ENCODE measurements around the gene PRKCZ.

Gene PRKCZ

DNA sequence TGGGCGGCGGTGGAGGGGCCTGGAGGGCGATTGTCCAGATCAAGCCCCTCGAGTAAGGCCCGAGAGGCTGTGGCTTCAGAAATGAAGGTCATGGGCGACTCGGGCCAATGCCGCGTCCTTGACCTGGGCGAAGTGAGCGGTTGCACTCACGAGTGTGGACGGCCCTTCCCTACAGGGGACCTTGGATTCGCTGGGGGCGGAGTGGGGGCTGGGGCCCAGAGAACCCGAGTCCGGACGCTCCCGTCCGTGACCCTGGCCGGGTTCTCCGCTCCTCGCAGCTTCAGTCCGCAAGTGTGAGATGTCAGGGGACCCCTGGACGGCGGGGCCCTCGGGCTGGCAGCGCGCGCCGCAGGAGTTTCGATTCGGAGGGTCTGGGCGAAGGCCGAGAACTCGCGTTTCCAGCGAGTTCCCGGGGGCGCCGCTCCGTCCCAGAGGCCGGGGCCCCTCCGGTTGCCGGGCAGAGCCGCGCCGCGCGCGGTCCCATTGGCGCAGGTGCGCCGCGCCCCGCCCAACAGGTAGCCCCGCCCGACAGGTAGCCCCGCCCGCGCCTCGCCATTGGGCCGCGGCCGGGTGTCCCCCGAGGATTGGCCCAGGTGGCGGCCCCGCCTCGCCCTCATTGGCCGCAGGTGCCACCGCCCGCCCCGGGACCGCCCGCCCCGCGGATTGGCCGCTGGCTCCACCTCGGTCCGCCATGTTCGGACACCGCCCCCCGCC, at the start of gene PRKCZ:
PRKCZ (plus strand) TSS at position 694 of the 714 bp plus-strand sequence. CDS start 220 bp downstream, outside the sequence.
- no peak for DNase-seq (ENCODE audit: low read depth)

DNA sequence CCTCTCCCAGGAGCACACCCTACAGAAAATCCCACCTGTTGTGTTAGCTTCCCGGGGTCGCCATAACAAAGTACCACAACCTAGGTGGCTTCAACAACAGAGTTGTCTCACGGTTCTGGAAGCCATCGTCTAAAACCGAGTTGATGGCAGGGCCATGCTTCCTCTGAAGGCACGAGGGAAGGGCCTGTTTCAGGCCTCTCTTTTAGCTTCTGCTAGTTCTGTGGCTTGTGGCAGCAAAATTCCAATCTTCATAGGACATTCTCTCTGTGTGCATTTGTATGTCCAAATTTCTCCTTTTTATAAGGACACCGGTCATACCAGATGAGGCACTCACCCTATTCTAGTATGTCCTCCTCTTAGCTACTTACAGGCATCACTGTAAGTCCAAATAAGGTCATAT, 49.8 kb upstream of the PRKCZ start:
- no peak for DNase-seq (ENCODE audit: low read depth)

DNA sequence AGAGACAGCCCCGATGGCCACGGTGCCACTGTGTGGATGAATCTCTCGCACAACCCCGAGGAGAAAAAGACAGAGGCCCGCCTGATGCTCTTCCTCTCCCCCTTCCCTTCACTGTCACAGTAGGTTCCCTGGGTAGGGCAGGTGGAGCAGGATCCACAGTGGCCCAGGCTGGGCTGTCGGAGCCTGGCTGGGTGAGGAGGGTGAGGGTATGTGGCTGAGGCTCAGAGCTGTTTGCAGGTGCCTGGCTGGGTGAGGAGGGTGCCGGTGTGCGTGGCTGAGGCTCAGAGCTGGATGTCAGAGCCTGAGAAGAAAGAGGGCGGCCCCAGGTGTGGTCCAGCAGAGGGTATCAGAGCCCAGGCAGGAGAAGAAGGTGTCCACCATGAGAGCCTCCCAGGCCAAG, 49.4 kb upstream of the PRKCZ start:
- DNase-seq (ENCODE audit: low read depth), result no peak

DNA sequence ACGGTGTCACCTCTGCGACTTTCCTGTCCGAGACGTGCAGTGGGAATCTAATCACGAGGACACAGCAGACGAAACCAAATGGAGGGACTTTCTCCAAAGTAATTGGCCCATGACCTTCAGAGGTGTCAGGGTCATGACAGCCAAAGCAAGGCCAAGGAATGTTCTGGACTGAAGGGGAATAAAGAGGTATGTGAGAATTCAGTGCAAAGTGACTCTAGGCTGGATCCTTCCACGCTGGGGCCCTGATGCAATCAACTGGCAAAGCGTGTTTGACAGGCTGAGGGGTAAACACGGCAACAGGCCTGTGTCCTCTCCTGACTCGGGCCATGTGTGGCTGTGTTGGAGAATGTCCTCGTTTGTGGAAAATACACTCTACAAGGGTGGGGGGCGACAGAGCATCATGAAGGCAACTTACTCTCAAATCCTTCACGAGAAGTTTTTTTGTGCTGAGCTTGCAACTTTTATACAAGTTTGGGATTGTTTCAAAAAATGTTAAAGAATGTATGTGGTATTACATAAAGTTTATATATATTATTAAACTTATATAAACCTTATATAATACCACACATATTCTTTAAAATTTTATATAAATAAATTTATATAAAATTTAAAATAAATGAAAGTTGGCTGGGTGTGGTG, 48.3 kb upstream of the PRKCZ start:
- no peak for DNase-seq (ENCODE audit: low read depth)

DNA sequence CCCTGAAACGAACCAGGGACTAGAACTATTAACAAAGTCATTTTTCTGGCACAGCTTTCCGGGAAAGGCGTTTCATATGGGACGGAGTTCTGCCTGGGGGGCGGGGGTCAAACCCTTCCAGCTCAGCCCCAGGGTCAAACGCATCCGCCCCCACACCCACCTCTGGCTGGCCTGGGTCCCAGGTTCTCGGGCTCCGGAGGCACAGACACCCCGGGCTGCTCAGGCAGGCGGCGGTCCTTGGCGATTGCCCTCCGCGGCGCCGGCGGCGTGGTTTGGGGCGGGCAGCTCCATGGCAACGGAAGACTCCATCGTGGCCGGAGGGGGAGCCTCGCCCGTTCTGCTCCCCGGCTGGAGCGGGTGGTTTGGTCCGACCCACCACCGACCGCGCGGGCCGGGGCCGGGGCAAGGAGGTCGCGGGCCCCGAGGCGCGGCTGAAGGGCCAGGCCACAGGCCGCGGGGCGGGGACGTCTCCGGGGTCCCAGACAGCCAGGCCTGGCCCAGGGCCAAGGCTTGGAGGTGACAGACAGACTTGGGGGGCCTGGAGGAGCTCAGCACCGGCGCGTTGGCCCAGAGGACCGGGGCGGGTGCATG, 46.6 kb upstream of the PRKCZ start, which contains the start of gene CFAP74:
CFAP74 (minus strand) TSS at position 246 of the 591 bp plus-strand sequence. CDS start 12,830 bp downstream, outside the sequence.
- DNase-seq (ENCODE audit: low read depth), result no peak

DNA sequence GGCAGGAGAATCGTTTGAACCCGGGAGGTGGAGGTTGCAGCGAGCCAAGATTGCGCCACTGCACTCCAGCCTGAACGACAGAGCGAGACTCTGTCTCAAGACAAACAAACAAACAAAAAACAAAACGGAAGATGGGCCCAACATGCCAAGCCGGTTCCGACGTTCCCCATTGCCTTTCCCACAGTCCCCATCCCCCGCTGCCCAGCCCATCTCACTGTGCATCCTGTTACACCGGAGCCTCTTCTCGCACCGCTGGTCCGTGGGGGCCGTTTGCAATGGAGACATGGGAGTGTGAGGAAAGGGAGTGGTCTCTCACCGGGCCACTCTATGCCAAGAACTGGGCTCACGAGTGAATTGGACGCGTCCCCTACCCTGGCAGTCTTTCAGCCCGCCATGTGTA, 45.4 kb upstream of the PRKCZ start:
- no peak for DNase-seq (ENCODE audit: low read depth)

DNA sequence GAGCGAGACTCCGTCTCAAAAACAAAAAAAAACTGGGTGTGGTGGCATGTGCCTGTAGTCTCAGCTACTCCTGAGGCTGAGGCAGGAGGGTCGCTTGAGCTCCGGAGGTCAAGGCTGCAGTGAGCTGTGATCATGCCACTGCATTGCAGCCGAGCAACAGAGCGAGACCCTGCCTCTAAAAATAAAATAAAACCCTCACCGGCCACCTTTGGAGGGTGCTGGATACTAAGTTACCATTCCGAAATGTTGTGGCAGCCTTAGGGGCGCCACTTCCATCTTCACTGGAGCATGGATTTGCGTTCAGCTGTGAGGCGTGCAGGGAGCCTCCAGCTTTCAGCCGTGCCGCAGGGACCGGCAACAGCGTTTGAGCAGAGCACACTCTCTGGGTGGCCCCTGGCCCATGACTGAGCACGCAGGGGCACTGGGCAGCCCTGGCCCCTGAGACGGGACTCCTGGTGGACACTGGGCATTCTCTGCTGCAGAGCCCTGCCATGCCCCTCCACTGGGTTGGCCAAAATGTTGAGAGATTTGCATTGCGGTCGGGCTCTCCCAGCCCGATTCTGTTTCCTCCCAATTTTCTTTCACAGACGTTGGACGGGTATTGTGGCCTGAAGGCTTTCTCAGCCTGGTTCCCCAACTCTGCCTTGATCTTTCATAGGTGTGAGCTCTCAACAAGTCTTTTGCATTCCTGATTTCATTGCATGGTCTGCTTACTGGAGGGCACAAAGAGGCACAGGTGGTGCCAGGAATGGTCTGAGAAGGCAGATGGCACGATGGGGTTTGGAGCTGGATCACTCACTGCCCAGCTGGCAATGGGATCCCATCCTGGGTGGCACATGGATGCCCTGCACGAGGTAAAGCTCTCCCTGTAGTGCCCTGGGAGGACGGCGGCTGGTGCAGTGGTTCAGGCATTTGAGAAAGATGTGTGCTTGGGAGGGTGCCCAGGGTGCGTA, 40.8 kb upstream of the PRKCZ start:
- DNase-seq (ENCODE audit: low read depth), result no peak

DNA sequence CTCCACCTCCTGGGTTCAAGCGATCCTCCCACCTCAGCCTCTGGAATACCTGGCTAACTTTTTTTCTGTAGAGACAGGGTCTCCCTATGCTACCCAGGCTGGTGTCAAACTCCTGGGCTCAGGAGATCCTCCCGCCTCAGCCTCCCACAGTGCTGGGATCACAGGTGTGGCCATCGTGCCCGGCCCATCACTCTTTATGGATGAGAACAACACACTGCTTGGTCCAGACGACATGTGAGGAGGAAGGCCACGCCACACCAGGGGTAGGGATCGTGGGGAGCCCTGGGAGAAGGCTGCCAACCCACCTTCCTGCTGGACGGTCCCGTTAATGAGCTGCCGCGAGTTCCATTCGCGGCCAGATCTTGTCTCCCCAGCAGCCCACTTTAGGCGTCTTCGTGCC, 36.0 kb upstream of the PRKCZ start:
- no peak for DNase-seq (ENCODE audit: low read depth)

DNA sequence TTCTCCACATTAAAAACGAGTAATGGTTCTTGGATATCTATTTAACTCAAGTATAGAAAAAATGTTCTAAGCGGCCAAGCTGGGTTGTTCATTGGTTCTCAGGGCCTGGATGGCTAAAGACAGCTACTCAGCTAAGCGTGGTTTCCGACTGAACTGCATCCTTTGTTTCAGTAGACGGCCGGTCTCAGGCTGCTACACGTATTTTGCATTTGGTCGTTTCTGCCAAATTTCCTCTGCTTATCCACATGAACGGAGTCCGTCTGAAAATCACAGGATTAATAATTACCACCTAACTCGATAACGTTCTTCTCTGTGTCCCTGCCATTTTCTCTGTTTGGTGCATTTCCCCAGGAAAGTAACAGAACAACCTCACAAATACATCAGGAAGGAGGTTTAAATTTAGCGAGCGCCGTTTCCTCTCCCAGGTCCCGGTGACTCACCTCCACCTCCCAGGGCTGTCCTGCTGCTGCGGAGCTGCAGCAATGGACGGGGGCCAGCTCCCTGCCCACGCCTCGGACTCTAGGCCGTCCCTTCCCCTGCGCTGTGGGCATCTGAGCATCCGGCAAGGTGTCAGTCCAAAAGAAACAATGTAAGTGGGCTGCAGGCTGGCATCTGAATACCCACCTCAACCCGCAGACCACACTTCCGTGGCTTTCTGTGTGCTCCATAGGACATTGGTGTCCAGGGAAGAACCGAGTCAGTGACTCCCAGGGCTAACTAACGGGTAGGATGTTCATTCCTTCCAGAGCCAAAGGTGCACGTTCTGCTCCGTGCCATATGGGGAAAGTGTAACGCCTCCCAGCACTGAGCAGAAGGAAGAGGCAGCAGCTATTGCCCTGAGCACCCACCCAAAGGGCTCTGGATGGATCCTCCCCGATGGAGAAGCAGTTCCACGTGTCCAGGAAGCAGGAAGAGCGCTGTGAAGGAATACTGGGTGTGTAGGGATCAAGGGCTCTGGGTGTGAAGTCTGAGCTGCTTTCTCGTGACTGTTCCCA, 35.2 kb upstream of the PRKCZ start:
- no peak for DNase-seq (ENCODE audit: low read depth)

DNA sequence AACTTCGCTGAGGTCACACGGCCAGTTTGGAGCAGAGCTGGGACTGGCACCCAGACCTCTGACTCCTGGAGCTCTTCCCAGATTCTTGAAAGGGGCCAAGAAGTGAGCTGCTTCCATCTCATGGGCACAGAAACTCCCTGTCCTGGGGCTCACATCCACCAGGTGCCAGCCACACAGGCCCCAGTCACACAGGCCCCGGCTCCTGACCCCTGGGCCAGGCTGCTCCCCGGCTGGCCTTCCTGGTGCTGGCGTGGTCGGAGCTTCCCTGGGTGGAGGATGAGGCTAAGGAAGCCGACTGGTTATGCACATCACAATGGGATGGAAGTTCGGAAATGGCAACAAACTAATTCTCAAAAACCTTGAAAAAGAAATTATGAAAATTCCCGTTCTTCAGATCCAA, 34.1 kb upstream of the PRKCZ start:
- DNase-seq (ENCODE audit: low read depth), result no peak

DNA sequence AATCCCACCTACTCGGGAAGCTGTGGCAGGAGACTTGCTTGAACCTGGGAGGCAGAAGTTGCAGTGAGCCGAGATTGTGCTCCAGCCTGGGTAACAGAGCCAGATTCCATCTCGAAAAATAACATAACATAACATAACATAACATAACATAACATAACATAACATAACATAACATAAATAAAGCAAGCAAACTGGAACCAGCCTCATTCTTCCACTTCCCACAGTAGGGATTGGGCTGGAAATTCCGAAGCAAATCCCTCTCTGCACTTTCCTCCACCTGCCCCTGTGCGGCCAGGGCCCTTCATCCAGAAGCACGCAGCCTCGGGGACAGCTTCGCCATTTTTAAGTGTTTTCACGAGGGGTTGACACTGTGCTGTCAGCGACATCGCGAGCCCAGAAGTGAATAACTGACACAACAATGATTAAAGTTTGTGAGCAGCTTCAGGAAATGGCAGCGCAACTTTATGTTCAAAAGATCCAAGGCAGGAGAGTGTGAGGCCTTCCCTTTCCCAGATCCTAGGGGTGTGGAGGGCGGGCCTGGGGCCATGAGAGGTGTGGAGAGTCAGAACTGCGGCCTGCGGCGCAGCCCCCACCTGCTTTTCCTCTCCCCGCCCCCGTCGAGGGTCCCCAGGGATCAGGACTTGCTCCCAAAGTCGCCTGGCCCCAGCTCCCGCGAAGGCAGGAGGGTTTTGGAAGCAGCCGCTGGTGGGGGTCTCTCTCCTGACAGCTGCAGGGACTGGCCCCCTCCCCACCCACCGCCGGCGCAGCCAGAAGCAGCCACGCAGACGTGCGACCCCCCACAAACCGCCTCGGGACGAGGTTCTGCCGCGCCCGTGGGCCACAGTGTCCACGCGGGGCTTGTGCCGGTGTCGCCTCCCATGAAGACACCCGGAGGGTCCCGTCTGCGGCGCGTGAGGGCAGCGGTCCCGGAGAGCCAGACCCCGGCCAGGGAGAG, 31.7 kb upstream of the PRKCZ start:
- DNase-seq (ENCODE audit: low read depth), result no peak

DNA sequence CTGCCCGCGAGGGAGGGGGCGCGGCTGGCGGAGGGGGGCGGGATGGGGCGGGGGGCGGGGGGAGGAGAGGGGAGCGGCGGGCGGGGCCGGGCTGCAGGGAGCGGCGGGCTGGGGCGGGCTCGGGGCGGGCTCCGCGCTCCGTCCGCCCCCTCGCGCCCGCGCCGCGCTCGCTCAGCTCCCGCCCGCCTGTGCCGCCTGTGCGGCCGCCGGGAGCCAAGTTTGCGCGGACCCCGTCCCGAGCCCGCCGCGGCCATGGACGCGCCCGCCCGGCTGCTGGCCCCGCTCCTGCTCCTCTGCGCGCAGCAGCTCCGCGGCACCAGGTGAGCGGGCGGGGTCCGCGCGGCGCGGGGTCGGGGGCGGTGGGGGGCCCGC, 31.1 kb upstream of the PRKCZ start, which contains the start of gene GABRD:
GABRD (plus strand) TSS at position 174 of the 372 bp plus-strand sequence; CDS start at position 253, 79 bp downstream.
- no peak for DNase-seq (ENCODE audit: low read depth)

DNA sequence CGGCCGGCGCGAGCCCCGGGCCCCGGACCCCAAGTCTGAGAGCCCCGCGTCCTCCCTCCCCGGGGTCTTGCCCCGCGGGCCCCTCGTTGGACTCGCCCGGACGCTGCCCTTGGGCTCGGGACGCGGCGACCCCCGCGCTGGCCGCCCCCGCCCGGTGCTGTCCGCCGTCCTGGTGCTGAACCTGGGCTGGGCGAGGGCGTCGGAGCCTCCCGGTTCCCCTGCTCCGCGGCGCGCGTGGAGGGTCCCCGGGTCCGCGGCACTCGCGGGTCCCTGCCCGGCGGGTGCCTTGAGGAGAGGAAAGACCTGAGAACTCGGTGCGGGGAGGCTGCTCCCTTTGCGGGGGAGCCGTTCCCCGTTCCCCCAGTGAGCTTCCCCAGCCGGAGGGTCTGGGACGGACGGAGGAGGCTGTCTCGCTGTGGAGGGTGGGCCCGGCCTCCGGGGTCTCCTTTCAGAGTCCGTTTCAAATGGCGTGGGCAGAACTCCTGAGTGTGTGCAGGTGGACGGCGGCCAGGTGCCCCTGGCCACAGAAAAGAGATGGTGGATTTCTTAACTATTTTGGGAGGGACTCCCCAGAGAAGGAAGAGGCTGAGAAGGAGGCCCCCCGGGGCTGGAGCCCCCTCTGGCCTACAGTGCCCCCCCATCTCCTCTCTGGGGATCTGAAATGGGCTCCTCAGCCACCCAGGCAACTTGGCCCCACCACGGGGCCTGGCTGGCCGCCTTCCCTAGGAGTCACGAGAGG, 30.5 kb upstream of the PRKCZ start:
- DNase-seq (ENCODE audit: low read depth), result no peak

DNA sequence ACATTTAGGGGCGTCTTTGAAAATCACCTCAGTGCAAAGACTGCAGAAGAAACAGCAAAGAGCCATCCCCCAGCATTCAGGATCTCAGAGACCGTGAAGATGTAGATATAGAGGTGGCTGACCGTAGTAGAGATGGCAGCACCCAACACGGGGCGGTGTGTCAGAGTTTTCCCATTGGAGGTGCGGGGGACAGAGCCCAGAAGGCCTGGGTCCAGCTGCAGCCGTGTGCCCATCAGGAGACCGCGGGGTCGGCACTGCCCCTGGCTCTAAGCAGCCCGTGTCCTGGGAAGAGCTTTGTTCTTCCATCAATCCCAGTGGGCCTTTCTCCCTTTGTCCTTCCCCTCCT, 29.9 kb upstream of the PRKCZ start:
- DNase-seq (ENCODE audit: low read depth), result no peak

DNA sequence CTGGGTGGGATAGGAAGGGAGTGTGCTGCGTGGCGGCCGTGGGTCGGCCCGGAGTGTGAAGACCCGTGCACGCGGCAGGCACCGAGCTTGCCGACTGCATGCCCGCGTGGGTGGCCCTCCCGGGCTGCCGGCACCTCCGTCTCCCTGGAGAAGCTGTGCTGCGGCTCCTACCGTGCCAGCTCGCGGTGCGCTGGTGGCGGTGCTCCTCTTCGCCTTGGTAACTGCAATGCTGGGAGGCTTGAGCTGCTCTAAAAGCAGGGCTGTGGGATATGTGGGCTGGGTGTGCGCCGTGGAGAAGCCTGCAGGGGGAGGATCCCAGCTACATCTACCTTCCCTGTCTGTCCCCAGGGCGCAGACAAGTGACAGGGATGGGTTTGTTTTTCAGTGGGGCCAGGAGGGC, 28.7 kb upstream of the PRKCZ start:
- DNase-seq (ENCODE audit: low read depth), result no peak

DNA sequence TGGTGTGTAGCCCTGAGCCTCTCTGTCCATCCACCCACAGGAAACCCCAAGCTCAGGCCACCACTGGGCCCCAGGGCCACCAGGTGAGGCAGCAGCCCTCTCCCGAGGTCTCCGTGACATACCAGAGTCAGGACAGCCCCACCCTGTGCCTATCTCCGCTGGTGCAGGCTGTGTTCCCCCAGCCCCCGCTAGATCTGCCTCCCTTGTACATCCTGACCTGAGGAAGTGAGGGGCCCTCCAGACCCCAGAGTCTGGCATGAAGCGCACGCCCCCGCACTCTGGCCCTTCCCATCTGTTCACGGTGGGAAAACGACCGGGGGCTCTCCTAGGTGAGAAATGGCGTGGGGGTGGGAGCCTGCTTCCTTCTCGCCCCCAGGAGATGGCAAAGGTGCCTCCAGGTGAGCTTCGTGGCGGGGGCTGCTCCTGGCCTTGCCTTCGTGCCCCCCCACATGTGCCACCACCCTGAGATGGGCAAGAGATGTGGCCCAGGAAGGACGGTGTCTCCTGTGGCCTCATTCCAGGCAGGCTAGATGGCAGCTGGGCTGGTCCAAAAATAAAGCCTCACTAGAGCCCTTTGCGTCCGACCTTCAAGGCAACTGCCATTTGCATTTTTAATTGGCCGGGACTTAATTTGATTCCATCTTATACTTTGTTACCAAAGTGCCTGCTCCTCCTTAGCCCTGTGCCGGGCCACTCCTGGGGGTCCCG, 28.0 kb upstream of the PRKCZ start:
- no peak for DNase-seq (ENCODE audit: low read depth)

DNA sequence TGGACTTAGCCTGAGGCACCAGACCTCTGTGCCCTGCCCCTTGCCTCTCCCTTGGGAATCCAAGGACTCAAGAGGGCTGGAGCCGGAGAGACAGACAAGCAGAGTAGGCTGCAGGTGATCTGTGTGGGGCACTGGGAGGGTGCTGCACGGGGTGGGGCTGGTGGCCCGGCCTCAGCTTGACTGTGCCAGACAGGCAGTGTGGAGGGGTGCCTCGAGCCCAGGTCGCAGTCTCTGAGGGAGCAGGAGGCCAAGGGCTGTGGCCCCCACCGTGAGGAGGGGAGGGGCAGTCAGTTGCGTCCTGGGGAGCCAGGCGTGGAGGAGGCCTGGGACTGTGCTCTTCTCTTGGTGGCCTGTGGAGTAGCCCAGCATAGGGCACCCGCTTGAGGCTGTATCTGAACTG, 27.0 kb upstream of the PRKCZ start:
- DNase-seq (ENCODE audit: low read depth), result no peak

DNA sequence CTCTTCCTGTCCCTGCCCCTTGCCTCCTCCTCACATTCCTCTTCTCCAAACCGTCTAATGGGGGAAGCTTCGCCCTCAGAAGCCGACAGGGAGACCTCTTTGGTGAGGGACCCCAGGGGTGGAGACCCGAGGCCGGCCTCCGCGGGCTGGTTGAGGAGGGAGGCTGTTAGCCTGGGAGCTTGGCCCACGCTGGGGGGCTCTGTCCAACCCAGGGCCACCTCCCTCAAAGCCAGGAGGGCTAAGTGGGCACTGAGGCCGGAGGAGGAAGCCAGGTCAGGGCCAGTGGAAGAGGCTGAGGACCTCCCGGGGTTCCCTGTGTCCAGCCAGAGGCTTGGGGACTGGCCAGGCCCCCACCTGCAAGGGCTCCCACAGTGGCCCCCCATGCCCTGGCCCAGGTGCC, 25.8 kb upstream of the PRKCZ start:
- no peak for DNase-seq (ENCODE audit: low read depth)

DNA sequence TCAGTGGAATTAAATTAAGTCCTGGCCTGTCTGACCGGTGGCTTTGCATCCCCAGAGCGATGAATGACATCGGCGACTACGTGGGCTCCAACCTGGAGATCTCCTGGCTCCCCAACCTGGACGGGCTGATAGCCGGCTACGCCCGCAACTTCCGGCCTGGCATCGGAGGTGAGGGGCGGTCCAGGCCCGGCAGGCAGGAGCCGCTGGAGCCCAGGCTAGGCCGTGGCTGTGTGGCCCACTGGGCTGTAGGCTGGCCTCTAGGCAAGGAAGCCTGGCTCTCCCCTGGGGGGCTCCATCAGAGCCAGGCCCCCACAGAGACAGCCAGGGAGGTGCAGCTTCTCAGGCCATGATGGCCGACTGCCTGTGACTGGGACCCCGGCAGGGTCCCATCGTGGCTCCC, 25.3 kb upstream of the PRKCZ start:
- DNase-seq (ENCODE audit: low read depth), result no peak
